ENCODE measurements around the gene ARHGEF10L.

ARHGEF10L gene

GRCh38 chr1:17746920-17747319 lies 207.4 kb downstream of the ARHGEF10L start:
- TF ChIP-seq EZH2 (IDR thresholded peaks at IDR 0.05; ENCODE audit: borderline replicate concordance, low read depth, low read length, severe bottlenecking) (no peak), CTCF (IDR thresholded peaks at IDR 0.05; ENCODE audit: borderline replicate concordance, extremely low read depth, low read length, poor library complexity, severe bottlenecking) (no peak)
- Histone ChIP-seq H4K20me1 (ENCODE audit: insufficient read depth, low read length) (no peaks in the 10 kb centered on the region), H3K4me1 (ENCODE audit: insufficient read depth, low read length) (no peaks in the 10 kb centered on the region), H3K9ac (ENCODE audit: low read depth, low read length) (no peak overlapping the region), H3K4me3 (ENCODE audit: low read depth in 1 of 2, low read length in 2 of 2) (no peak overlapping the region), H3K27ac (ENCODE audit: low read length) (no peak overlapping the region), H3K9me3 (ENCODE audit: insufficient read depth, low read length, severe bottlenecking) (no peaks in the 10 kb centered on the region), H3K36me3 (ENCODE audit: insufficient read depth, low read length) (no peaks in the 10 kb centered on the region), H3K4me2 (ENCODE audit: insufficient read depth, low read length) (no peak overlapping the region), H2AFZ (ENCODE audit: low read depth, low read length) (no peak overlapping the region), H3K27me3 (ENCODE audit: insufficient read depth, low read length, poor library complexity) (peaks cover 7% of the 10 kb centered on the region), H3K79me2 (ENCODE audit: insufficient read depth, low read length) (no peaks in the 10 kb centered on the region)
- no peak for ATAC-seq (ENCODE audit: insufficient read depth, low read depth)
- DNase-seq, result no peak
